Measurements from ENCODE around the gene CTNNA1. TPM values are rescaled to one million over a fixed set of nuclear protein-coding genes. Genes with fewer than 3 reads are reported as not detected.
"Not testable (repeated sequence)": the region's sequence is repeated elsewhere in the genome, so short reads cannot be mapped to it uniquely, and the experiment has no call there.

Gene CTNNA1
- total and polyA plus RNA-seq, 2 donors, result 170 to 331 TPM

GRCh38 chr5:138900281-138900965, 147.2 kb downstream of the CTNNA1 start:
- H3K27ac ChIP-seq (ENCODE audit: low read depth), result peak overlapping the region; percentile 41
- 61% methylated on average over 6 of the region's 6 CpGs for WGBS

DNA sequence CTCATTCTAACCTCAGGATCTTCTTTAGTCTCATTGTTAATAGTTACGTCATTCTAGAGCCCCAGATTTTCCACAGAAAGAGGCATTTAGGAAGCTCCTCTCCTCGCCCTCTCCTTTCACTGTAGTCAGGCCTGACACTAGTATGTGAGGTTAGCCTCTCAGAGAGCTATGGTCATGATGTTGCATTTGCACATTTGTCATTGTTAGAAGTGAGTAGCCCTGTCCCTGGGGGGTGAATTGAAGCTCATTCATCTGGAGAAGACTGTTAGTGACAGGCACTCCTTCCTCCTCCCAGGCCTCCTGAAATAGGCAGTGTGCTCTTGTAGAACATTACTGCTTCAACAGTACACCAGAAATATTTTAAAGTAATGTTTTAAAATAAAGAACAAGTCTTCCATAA, 148.5 kb downstream of the CTNNA1 start:
- Histone ChIP-seq H3K36me3 (ENCODE audit: insufficient read depth) (peaks cover 4% of the 10 kb centered on the region), H3K27ac (ENCODE audit: low read depth) (no peak overlapping the region)
- no peak for DNase-seq (ENCODE audit: extremely low spot score)

More at GRCh38 chr5:138900281-138900965, 147.2 kb downstream of the CTNNA1 start:
- peaks cover 2% of the 10 kb centered on the region for H3K36me3 ChIP-seq (ENCODE audit: insufficient read depth)
- H3K4me1 ChIP-seq (ENCODE audit: insufficient read depth), result no peaks in the 10 kb centered on the region
- no peak for DNase-seq (ENCODE audit: extremely low spot score)
- no peak overlapping the region for H3K4me3 ChIP-seq (ENCODE audit: low read depth, low read length)

GRCh38 chr5:138903130-138903775, 150.0 kb downstream of the CTNNA1 start:
- 77% methylated on average over 10 of the region's 10 CpGs for WGBS
- Histone ChIP-seq H3K4me3 (ENCODE audit: low read depth, low read length) (no peak overlapping the region), H3K4me1 (ENCODE audit: insufficient read depth) (no peaks in the 10 kb centered on the region), H3K36me3 (ENCODE audit: insufficient read depth) (peaks cover 4% of the 10 kb centered on the region), H3K27ac (ENCODE audit: low read depth) (no peak overlapping the region)
- no peak for DNase-seq (ENCODE audit: extremely low spot score)

More for the DNA sequence above, 148.5 kb downstream of the CTNNA1 start:
- 94% methylated on average over 2 of the region's 2 CpGs for WGBS
- no peaks in the 10 kb centered on the region for H3K4me1 ChIP-seq (ENCODE audit: insufficient read depth)
- no peak overlapping the region for H3K4me3 ChIP-seq (ENCODE audit: low read depth, low read length)

DNA sequence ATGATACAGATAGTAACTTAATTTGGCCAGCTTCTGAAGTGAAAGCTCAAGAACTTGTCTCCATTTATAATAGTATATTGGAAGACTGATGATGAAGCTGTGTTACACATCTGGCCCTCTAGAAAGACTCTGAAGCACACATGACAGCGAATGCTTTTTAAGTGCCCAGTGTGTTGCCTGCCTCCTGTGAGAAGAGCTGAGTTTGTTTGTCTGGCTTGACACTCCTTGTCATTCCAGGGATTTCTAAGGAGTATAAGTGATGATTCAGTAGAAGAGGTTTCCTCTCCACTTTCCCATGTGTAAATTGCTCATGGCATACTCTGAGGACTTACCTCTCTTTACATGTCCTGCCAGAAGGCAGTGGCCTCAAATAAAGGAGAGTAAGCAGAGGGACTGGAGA, 152.3 kb downstream of the CTNNA1 start:
- H3K4me3 ChIP-seq (ENCODE audit: low read depth, low read length), result no peak overlapping the region
- 95% methylated on average over 1 of the region's 1 CpG for WGBS
- H3K4me1 ChIP-seq (ENCODE audit: insufficient read depth), result no peaks in the 10 kb centered on the region
- H3K36me3 ChIP-seq (ENCODE audit: insufficient read depth), result peaks cover 4% of the 10 kb centered on the region
- H3K27ac ChIP-seq (ENCODE audit: low read depth), result no peak overlapping the region
- DNase-seq (ENCODE audit: extremely low spot score), result no peak

DNA sequence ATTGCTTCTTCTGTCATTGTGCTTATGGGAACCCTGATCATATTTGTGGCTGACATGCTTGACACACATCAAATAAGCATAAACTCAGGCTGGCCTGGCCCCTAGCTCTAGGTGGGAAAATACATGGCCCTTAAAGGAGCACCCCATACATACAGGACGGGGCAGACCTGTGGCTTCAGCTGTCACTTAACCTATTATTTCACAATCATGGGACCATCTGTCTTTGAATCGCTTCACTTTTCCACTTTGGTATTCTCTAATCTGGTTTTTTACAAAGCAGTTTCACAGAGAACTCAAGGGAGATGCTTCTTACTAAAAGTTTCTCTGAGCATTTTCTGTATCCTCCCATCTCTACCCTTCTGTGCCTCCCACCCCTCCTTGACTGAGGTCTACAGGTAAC, 156.5 kb downstream of the CTNNA1 start:
- no peak overlapping the region for H3K4me3 ChIP-seq (ENCODE audit: low read depth, low read length)
- no peak for DNase-seq (ENCODE audit: extremely low spot score)
- no peak overlapping the region for H3K27ac ChIP-seq (ENCODE audit: low read depth)
- no peaks in the 10 kb centered on the region for H3K4me1 ChIP-seq (ENCODE audit: insufficient read depth)
- WGBS, result 95% methylated on average over 2 of the region's 2 CpGs
- peaks cover 4% of the 10 kb centered on the region for H3K36me3 ChIP-seq (ENCODE audit: insufficient read depth)

- no peaks in the 10 kb centered on the region for H3K4me1 ChIP-seq (ENCODE audit: insufficient read depth)
- peaks cover 2% of the 10 kb centered on the region for H3K36me3 ChIP-seq (ENCODE audit: insufficient read depth)
- no peak overlapping the region for H3K4me3 ChIP-seq (ENCODE audit: low read depth, low read length)
- WGBS, result 91% methylated on average over 7 of the region's 7 CpGs
- no peak for DNase-seq (ENCODE audit: extremely low spot score)
- no peak overlapping the region for H3K27ac ChIP-seq (ENCODE audit: low read depth)
Observed at GRCh38 chr5:138910546-138911185, 157.4 kb downstream of the CTNNA1 start.

- Histone ChIP-seq H3K36me3 (ENCODE audit: insufficient read depth) (peaks cover 2% of the 10 kb centered on the region), H3K4me3 (ENCODE audit: low read depth, low read length) (no peak overlapping the region), H3K27ac (ENCODE audit: low read depth) (no peak overlapping the region), H3K4me1 (ENCODE audit: insufficient read depth) (no peaks in the 10 kb centered on the region)
- DNase-seq (ENCODE audit: extremely low spot score), result no peak
Observed at GRCh38 chr5:138911441-138911840, 158.2 kb downstream of the CTNNA1 start.

DNA sequence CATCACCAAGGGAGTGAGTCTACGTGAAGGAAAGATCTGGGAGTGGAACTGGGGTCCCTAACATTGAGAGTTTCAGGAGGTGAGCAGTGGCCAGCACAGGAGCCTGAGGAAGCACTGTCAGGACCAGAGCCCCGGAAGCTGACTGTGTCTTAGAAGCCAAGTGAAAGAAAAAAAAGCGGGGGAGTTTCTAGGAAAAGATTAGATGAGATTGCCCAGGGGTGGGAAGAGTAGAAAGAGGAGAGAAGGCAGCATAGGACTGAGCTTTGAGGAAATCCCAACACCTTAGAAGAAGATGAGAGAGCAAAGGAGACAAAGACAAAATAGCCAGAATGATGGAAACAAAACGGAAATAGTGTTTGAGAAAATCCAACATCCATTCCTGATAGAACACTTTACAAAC, 158.9 kb downstream of the CTNNA1 start:
- H3K4me1 ChIP-seq (ENCODE audit: insufficient read depth), result no peaks in the 10 kb centered on the region
- H3K27ac ChIP-seq (ENCODE audit: low read depth), result no peak overlapping the region
- H3K36me3 ChIP-seq (ENCODE audit: insufficient read depth), result no peaks in the 10 kb centered on the region
- DNase-seq (ENCODE audit: extremely low spot score), result no peak
- 74% methylated on average over 4 of the region's 4 CpGs for WGBS
- H3K4me3 ChIP-seq (ENCODE audit: low read depth, low read length), result no peak overlapping the region

GRCh38 chr5:138913773-138914172, 160.5 kb downstream of the CTNNA1 start:
- no peak for DNase-seq (ENCODE audit: extremely low spot score)
- H3K36me3 ChIP-seq (ENCODE audit: insufficient read depth), result no peaks in the 10 kb centered on the region
- no peak overlapping the region for H3K4me3 ChIP-seq (ENCODE audit: low read depth, low read length)
- H3K27ac ChIP-seq (ENCODE audit: low read depth), result no peak overlapping the region
- WGBS, result 93% methylated on average over 3 of the region's 3 CpGs
- no peaks in the 10 kb centered on the region for H3K4me1 ChIP-seq (ENCODE audit: insufficient read depth)

- no peak for DNase-seq (ENCODE audit: extremely low spot score)
- Histone ChIP-seq H3K4me1 (ENCODE audit: insufficient read depth) (no peaks in the 10 kb centered on the region), H3K36me3 (ENCODE audit: insufficient read depth) (no peaks in the 10 kb centered on the region), H3K27ac (ENCODE audit: low read depth) (no peak overlapping the region), H3K4me3 (ENCODE audit: low read depth, low read length) (no peak overlapping the region)
- 89% methylated on average over 3 of the region's 3 CpGs for WGBS
Observed at GRCh38 chr5:138914338-138914737, 161.1 kb downstream of the CTNNA1 start.

DNA sequence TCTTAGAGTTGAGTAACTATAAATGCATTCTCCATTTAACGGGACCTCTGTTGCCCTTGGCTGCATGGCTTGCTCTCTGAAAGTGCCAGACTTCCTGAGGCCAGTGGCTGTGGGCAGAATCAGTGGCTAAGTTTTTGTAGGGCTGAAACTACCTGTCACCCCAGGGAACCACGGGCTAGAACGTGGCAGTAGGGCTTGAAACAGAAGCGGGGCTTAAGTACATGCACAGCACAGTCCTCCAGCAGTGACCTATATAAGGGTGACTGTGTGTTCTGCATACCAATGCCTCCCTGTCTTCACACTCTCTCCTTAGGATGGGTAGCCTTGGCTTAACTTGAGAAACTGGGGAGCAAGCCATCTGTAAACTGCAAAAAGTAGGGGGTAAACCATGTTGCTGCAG, 165.5 kb downstream of the CTNNA1 start:
- DNase-seq (ENCODE audit: extremely low spot score), result no peak
- no peaks in the 10 kb centered on the region for H3K4me1 ChIP-seq (ENCODE audit: insufficient read depth)
- no peaks in the 10 kb centered on the region for H3K36me3 ChIP-seq (ENCODE audit: insufficient read depth)
- H3K27ac ChIP-seq (ENCODE audit: low read depth), result no peak overlapping the region
- 64% methylated on average over 4 of the region's 4 CpGs for WGBS
- no peak overlapping the region for H3K4me3 ChIP-seq (ENCODE audit: low read depth, low read length)

- DNase-seq (ENCODE audit: extremely low spot score), result no peak
- Histone ChIP-seq H3K36me3 (ENCODE audit: insufficient read depth) (peaks cover 3% of the 10 kb centered on the region), H3K4me3 (ENCODE audit: low read depth, low read length) (no peak overlapping the region), H3K27ac (ENCODE audit: low read depth) (no peak overlapping the region), H3K4me1 (ENCODE audit: insufficient read depth) (no peaks in the 10 kb centered on the region)
- WGBS, result 85% methylated on average over 8 of the region's 8 CpGs
Observed at GRCh38 chr5:138920181-138920580, 167.0 kb downstream of the CTNNA1 start.

GRCh38 chr5:138921362-138921761, 168.1 kb downstream of the CTNNA1 start:
- WGBS, result 95% methylated on average over 2 of the region's 2 CpGs
- H3K27ac ChIP-seq (ENCODE audit: low read depth); H3K4me3 ChIP-seq (ENCODE audit: low read depth, low read length); H3K4me1 ChIP-seq (ENCODE audit: insufficient read depth); DNase-seq (ENCODE audit: extremely low spot score); H3K36me3 ChIP-seq (ENCODE audit: insufficient read depth): not testable (repeated sequence)

DNA sequence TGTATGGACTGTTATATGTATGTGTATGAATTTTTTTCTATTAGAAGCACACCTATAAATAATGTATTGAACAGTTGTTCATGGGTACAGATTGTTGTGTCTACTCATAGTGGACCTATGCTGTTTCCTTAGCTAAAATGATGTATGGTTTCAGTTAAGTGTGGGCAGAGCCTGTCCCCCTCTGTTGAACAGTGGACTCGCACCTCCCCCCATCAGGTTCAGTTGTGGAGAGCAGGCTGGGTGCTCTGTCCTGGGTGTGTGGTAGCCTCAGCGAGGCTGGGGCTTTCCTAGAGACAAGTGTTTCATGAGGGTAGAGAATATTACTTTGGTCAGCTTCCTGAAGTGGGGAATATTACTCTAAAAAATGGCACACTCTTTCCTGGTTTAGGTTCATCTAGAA, 169.3 kb downstream of the CTNNA1 start:
- no peak overlapping the region for H3K27ac ChIP-seq (ENCODE audit: low read depth)
- H3K4me1 ChIP-seq (ENCODE audit: insufficient read depth), result no peaks in the 10 kb centered on the region
- 97% methylated on average over 2 of the region's 2 CpGs for WGBS
- DNase-seq (ENCODE audit: extremely low spot score), result no peak
- H3K4me3 ChIP-seq (ENCODE audit: low read depth, low read length), result no peak overlapping the region
- H3K36me3 ChIP-seq (ENCODE audit: insufficient read depth), result peaks cover 7% of the 10 kb centered on the region

Measured in urinary bladder (tissue), 4 donors.